Measurements from ENCODE around the gene C6orf52.

- TF ChIP-seq GATA3 (IDR thresholded peaks at IDR 0.05; ENCODE audit: low read depth, low read length) (no peak), GATA2 (IDR thresholded peaks at IDR 0.05; ENCODE audit: low read depth, low read length) (no peak)
These were observed 49.1 kb upstream of the C6orf52 start for GRCh38 chr6:10743515-10743914.

All from SH-SY5Y (cell line).